HG02973 (cell line): Measurements from ENCODE around the gene HNF1A.
A peak's percentile ranks its signal among the peaks of the same experiment; 100 is the strongest.
"Not testable (repeated sequence)": the region's sequence is repeated elsewhere in the genome, so short reads cannot be mapped to it uniquely, and the experiment has no call there.

Experiments
- ATAC-seq: cut with Tn5 transposase; IDR thresholded peaks from one replicate; pipeline ENCODE4 v1.9.1; 2021; ENCODE audit warnings: moderate library complexity; ENCODE audit not compliant: unreplicated experiment

Gene HNF1A

GRCh38 chr12:121038861-121039668 is 60.7 kb downstream of the HNF1A start, which contains the start of gene OASL:
OASL (minus strand) TSS chr12:121039246; CDS start chr12:121038971, 275 bp downstream.
- peak; percentile 49 for ATAC-seq

GRCh38 chr12:121043067-121043466 is 64.7 kb downstream of the HNF1A start:
- no peak for ATAC-seq

GRCh38 chr12:121047400-121047799 is 69.1 kb downstream of the HNF1A start:
- not testable (repeated sequence) for ATAC-seq

- no peak for ATAC-seq
Measured at GRCh38 chr12:121048442-121048841, 70.1 kb downstream of the HNF1A start.

- ATAC-seq = no peak
Measured at GRCh38 chr12:121050725-121051124, 72.4 kb downstream of the HNF1A start.
